Measurements from ENCODE around the gene NTN1. TPM values are rescaled to one million over a fixed set of nuclear protein-coding genes. Genes with fewer than 3 reads are reported as not detected.

The NTN1 gene
- total RNA-seq, 2 donors from 2014 or later, result 0.63 to 0.87 TPM

DNA sequence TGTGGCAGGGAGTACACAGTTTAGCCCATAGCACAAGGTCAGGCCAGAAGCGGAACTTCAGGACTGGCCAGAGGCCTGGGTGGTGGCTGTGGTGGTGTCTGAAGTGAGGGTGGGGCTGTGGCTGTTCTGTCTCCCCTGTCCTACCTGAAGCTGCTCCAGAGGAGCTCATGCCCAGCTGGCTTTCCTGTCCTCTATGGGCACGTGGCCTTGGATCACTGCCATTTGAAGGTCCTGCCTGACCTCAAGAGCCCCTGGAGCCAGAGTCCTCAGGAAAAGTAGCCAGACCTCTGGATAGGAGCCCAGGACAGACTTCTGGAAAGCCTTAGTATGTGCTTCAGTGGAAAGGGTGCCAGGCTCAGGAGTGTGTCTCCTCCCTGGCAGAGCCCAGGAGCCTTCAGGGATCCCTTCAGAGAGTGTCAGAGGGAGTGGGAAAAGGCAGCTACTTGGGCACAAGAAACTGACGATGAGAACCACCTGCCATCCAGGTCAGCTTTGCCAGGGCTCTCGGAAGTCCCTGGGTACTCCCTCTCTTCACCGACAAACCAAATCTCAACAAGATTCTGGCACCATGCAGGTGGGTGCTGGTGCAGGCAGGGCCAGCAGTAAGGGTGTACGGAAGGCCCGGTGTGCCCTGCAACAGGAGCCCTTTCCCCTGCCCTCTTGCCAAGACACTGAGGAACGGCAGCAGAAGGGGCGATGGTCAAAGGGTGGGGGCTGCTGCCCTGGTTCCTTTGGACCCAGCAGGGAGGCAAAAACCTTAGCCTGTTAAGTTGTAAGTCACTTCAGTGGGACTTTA, 153.7 kb downstream of the NTN1 start:
- Mint-ChIP-seq H3K4me1 (peaks cover 14% of the 10 kb centered on the region), H3K9me3 (no peaks in the 10 kb centered on the region), H3K27ac (no peak overlapping the region), H3K27me3 (peaks cover 14% of the 10 kb centered on the region), H3K36me3 (ENCODE audit: low read depth) (no peaks in the 10 kb centered on the region), H3K4me3 (no peak overlapping the region)
- ATAC-seq (replicated peaks), result no peak

DNA sequence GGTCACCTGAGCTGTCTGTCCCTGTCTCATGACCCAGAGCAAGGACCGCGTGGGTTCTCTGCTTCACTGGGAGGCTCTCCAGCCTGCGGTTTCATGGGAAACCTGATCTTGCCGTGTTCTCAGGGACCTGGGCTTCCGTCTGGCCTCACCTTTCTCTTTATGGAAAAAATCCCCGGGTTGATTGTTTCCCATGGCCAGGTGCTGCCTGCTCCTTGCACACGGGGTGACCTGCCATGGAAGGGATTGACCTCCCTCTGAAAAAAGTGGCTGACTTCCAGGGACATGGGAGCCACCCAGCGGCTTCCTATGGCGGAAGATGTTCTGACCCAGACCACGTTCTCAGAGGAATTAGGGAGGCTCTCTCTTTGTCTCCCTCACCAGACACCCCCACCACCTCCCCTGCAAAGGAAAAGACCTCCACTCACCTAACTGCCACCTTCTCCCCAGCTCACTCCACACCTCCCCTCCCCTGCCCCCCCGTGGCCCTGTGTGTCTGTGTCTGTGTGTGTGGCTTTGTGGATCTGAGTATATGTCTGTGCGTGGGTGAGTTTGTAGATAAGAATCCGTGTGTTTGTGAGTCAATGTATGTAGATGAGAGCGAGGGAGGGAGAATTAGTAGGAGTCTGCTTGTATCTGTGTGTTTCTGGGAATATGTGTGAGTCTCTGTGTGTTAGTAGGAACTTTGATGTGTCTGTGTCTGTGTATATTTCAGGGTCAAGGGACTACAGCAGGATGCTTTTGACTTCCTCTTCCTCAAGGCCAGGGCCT, 154.6 kb downstream of the NTN1 start:
- peaks cover 13% of the 10 kb centered on the region for H3K4me1 Mint-ChIP-seq

DNA sequence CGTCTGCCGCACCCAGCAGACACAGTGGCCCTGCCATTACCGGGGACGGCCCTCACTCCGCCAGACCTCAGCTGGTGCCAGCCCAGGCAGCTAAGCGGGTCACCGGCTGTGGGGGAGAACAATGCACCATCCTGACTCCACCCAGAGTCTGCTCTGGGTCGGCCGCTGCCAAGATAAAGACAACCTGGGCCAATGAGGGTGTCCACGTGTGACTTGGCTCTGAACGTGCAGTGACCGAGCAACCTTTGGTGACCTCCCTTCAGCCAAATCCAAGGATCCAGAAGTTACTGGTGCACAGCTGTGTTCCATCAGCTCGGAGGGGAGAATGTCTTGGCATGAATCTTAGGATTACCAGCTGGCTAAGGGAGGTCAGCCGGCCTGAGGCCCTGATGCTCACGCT, 155.9 kb downstream of the NTN1 start:
- Mint-ChIP-seq H3K4me1 (peaks cover 6% of the 10 kb centered on the region), H3K4me3 (no peak overlapping the region), H3K27ac (no peak overlapping the region), H3K9me3 (no peaks in the 10 kb centered on the region), H3K36me3 (ENCODE audit: low read depth) (no peaks in the 10 kb centered on the region), H3K27me3 (no peaks in the 10 kb centered on the region)
- ATAC-seq (replicated peaks), result no peak

More for the DNA sequence above, 154.6 kb downstream of the NTN1 start:
- ATAC-seq (replicated peaks), result peak; percentile 63
- Mint-ChIP-seq H3K4me3 (no peak overlapping the region), H3K27me3 (peaks cover 7% of the 10 kb centered on the region), H3K9me3 (no peaks in the 10 kb centered on the region), H3K27ac (no peak overlapping the region), H3K36me3 (ENCODE audit: low read depth) (no peaks in the 10 kb centered on the region)

- H3K9me3 Mint-ChIP-seq, result no peaks in the 10 kb centered on the region
- H3K27me3 Mint-ChIP-seq, result no peaks in the 10 kb centered on the region
- peaks cover 6% of the 10 kb centered on the region for H3K4me1 Mint-ChIP-seq
- H3K4me3 Mint-ChIP-seq, result no peak overlapping the region
- no peak for ATAC-seq (replicated peaks)
- H3K36me3 Mint-ChIP-seq (ENCODE audit: low read depth), result no peaks in the 10 kb centered on the region
- no peak overlapping the region for H3K27ac Mint-ChIP-seq
These were observed 157.0 kb downstream of the NTN1 start for GRCh38 chr17:9178319-9178718.

- no peak for ATAC-seq (replicated peaks)
- Mint-ChIP-seq H3K36me3 (ENCODE audit: low read depth) (no peaks in the 10 kb centered on the region), H3K4me3 (no peak overlapping the region), H3K4me1 (peaks cover 6% of the 10 kb centered on the region), H3K27ac (no peak overlapping the region), H3K9me3 (no peaks in the 10 kb centered on the region), H3K27me3 (no peaks in the 10 kb centered on the region)
These were observed 158.3 kb downstream of the NTN1 start for GRCh38 chr17:9179602-9180001.

DNA sequence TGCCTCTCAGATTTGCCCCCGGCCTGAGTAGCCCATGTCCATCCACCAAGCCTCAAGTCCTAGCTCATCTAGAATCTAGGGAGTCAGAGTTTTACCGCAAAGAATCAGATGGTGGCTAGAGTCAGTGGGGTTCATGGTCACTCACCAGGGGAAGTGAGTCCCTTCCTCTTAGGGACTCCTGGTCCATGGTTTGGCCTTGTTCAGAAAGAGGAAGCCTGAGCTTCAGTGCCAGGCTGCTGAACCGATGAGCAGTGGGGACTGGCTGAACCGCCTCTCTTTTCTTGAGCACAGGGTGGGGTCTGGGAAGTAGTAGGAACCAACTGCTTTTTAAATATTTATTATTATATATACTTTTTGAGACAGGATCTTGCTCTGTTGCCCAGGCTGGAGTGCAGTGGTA, 160.3 kb downstream of the NTN1 start:
- Mint-ChIP-seq H3K9me3 (no peaks in the 10 kb centered on the region), H3K27ac (no peak overlapping the region), H3K27me3 (peaks cover under 1% of the 10 kb centered on the region), H3K36me3 (ENCODE audit: low read depth) (no peaks in the 10 kb centered on the region), H3K4me1 (no peaks in the 10 kb centered on the region), H3K4me3 (no peak overlapping the region)
- ATAC-seq (replicated peaks), result no peak

DNA sequence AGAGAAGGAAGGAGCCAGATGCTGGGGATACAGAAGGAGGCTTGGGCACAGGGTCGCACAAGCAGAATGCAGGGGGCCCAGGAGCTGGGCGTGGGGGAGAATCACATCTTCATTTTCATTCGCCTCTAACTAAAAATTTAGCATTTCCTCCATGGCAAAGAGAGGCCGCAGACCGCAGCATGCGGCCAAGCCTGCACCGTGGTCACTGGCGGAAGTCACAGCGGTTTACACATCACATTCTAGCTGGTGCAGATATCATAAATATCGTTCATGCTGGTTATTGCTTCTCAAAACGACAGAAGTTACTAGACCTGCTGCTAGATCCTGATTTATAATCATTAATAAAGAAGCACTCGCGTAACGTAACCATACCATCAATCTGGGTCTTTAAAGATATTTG, 162.0 kb downstream of the NTN1 start:
- Mint-ChIP-seq H3K27ac (no peak overlapping the region), H3K36me3 (ENCODE audit: low read depth) (no peaks in the 10 kb centered on the region), H3K4me1 (no peaks in the 10 kb centered on the region), H3K9me3 (no peaks in the 10 kb centered on the region), H3K27me3 (peaks cover 6% of the 10 kb centered on the region), H3K4me3 (no peak overlapping the region)
- no peak for ATAC-seq (replicated peaks)

- peaks cover 9% of the 10 kb centered on the region for H3K27me3 Mint-ChIP-seq
These were observed 163.8 kb downstream of the NTN1 start for GRCh38 chr17:9185142-9185541.

DNA sequence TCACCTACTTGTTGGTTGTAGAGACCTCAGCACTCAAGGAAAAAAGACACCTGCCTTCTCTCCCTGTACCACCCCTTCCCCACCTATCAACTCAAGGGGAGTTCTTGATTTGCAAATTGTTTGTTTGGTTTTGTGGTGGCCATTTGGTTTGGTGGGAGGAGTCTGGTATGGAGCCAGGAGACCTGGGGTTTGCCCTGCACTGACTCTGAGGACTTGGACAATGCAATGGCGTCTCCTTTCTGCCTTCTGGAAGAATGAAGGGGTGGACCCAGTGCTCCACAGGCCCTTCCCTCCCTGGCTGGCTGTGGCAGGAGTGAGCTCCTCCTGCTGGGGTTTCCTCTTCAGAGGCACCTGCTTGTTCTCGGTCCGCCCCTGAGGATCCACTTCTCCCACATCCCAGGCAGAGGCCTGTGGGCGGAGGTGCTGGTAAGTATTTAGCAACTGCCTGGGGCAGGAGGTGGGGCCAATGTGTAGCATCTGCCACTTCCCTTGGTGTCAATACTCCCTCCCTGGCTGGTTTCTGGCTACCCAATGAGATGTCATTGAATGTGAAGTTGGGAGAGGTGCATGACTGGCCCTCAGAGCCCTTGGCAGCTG, 164.5 kb downstream of the NTN1 start:
- Mint-ChIP-seq H3K27ac (no peak overlapping the region), H3K27me3 (peaks cover 9% of the 10 kb centered on the region)
- no peak for ATAC-seq (replicated peaks)

More at GRCh38 chr17:9185142-9185541, 163.8 kb downstream of the NTN1 start:
- Mint-ChIP-seq H3K4me1 (no peaks in the 10 kb centered on the region), H3K27ac (no peak overlapping the region), H3K36me3 (ENCODE audit: low read depth) (no peaks in the 10 kb centered on the region), H3K9me3 (no peaks in the 10 kb centered on the region), H3K4me3 (no peak overlapping the region)
- ATAC-seq (replicated peaks), result no peak

DNA sequence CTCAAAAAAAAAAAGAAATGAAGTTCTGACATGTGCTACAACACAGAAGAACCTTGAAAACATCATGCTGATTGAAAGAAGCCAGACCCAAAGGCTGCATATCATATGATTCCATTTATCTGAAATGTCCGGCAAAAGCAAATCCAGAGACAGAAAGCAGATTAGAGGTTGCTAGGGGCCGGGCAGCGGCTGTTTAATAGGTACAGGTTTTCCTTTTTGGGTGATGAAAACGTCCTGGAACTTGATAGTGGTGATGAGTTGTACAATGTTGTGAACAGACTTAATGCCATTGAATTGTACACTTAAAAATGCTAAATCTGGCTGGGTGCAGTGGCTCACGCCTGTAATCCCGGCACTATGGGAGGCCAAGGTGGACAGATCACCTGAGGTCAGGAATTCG, 166.5 kb downstream of the NTN1 start:
- Mint-ChIP-seq H3K9me3 (no peaks in the 10 kb centered on the region), H3K27me3 (peaks cover 9% of the 10 kb centered on the region), H3K36me3 (ENCODE audit: low read depth) (no peaks in the 10 kb centered on the region), H3K4me3 (no peak overlapping the region), H3K4me1 (no peaks in the 10 kb centered on the region), H3K27ac (no peak overlapping the region)
- no peak for ATAC-seq (replicated peaks)

More for the DNA sequence above, 164.5 kb downstream of the NTN1 start:
- Mint-ChIP-seq H3K4me3 (no peak overlapping the region), H3K4me1 (no peaks in the 10 kb centered on the region), H3K9me3 (no peaks in the 10 kb centered on the region), H3K36me3 (ENCODE audit: low read depth) (no peaks in the 10 kb centered on the region)

DNA sequence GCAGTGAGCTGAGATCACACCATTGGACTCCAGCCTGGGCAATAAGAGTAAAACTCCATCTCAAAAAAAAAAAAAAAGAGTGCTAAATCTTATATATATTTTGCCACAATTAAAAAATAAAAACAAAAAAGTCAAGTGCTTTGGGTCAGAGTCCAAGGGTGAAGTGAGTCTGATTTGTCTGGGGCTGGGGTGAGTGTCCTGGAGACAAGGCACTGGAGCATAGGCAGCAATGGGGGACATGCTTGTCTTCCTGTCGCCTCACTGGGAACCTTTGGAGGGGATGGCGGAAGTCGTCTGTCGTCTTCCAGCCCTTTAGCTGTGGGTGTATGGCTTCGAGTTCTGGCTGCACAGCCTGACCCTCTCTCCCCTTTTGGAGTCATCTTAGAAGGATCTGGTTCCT, 167.1 kb downstream of the NTN1 start:
- H3K4me3 Mint-ChIP-seq, result no peak overlapping the region
- ATAC-seq (replicated peaks), result no peak
- no peak overlapping the region for H3K27ac Mint-ChIP-seq
- H3K4me1 Mint-ChIP-seq, result no peaks in the 10 kb centered on the region
- H3K36me3 Mint-ChIP-seq (ENCODE audit: low read depth), result no peaks in the 10 kb centered on the region
- no peaks in the 10 kb centered on the region for H3K9me3 Mint-ChIP-seq
- peaks cover 9% of the 10 kb centered on the region for H3K27me3 Mint-ChIP-seq

DNA sequence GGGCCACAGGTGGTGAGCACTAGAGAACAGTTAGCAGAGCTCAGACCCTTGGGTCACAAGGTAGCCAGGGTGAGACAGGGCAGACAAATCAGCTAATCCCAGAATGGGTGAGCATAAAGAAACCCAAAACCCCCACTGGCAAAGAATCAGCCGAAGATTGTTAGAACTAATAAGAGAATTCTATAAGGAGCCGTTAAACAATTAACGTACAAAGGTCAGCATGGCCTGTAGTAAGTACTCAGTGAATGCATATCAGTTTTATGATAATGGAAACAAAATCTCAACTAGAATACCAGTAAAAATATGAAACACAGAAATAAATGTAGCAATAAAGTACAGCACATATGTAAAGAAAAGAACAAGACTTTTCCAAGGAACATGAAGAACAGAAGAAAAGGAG, 168.6 kb downstream of the NTN1 start:
- Mint-ChIP-seq H3K27me3 (peaks cover 9% of the 10 kb centered on the region), H3K27ac (no peak overlapping the region), H3K36me3 (ENCODE audit: low read depth) (no peaks in the 10 kb centered on the region), H3K9me3 (no peaks in the 10 kb centered on the region), H3K4me1 (no peaks in the 10 kb centered on the region), H3K4me3 (no peak overlapping the region)
- no peak for ATAC-seq (replicated peaks)

DNA sequence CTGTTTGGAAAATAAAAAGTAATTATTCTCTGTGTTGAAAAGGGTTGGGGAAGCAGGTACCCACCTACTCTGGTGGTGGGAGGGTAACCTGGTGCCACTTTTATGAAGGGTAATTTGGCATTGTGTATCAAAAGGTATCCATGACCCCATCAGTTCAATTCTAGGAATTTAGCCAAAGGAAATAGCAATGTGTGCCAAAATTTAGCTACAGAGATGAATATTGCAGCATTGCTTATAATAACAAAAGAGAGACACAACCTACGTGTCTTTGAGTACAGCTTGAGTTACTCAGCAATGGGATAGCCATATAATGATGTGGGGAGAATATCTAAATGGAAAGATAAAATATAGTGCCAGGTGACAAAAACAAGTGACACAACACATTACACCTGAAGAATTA, 170.7 kb downstream of the NTN1 start:
- H3K27ac Mint-ChIP-seq, result no peak overlapping the region

GRCh38 chr17:9195411-9195810, 174.1 kb downstream of the NTN1 start:
- Mint-ChIP-seq H3K4me3 (no peak overlapping the region), H3K9me3 (peaks cover 3% of the 10 kb centered on the region), H3K27ac (no peak overlapping the region), H3K4me1 (no peaks in the 10 kb centered on the region), H3K27me3 (no peaks in the 10 kb centered on the region), H3K36me3 (ENCODE audit: low read depth) (no peaks in the 10 kb centered on the region)
- ATAC-seq (replicated peaks), result no peak

More for the DNA sequence above, 170.7 kb downstream of the NTN1 start:
- peaks cover 5% of the 10 kb centered on the region for H3K27me3 Mint-ChIP-seq
- H3K4me3 Mint-ChIP-seq, result no peak overlapping the region
- no peaks in the 10 kb centered on the region for H3K9me3 Mint-ChIP-seq
- no peaks in the 10 kb centered on the region for H3K36me3 Mint-ChIP-seq (ENCODE audit: low read depth)
- H3K4me1 Mint-ChIP-seq, result no peaks in the 10 kb centered on the region
- ATAC-seq (replicated peaks), result no peak
